ENCODE results near the gene GDF2.

GDF2 gene

GRCh38 chr10:47335906-47336305 lies 13.7 kb downstream of the GDF2 start:
- DNase-seq, result no peak

- no peak for DNase-seq
These were observed 14.3 kb downstream of the GDF2 start for GRCh38 chr10:47336387-47337134.

- DNase-seq, result no peak
These were observed 15.1 kb downstream of the GDF2 start for GRCh38 chr10:47337310-47337709.

- no peak for DNase-seq
These were observed 17.0 kb downstream of the GDF2 start for GRCh38 chr10:47339186-47339735.

- no peak for DNase-seq
These were observed 17.7 kb downstream of the GDF2 start for GRCh38 chr10:47339759-47340607.

- DNase-seq, result peak; percentile 57
These were observed 18.4 kb downstream of the GDF2 start for GRCh38 chr10:47340608-47341170.

- DNase-seq, result no peak
These were observed 23.0 kb downstream of the GDF2 start for GRCh38 chr10:47344996-47345870.

- no peak for DNase-seq
These were observed 24.5 kb downstream of the GDF2 start for GRCh38 chr10:47346581-47347302.

- DNase-seq, result no peak
These were observed 25.0 kb downstream of the GDF2 start for GRCh38 chr10:47347303-47347675.

GRCh38 chr10:47348138-47348651 lies 25.9 kb downstream of the GDF2 start, which contains the start of gene RBP3:
TSS of gene RBP3 (plus strand) at chr10:47348363. CDS start at chr10:47348485, 122 bp downstream.
- no peak for DNase-seq

GRCh38 chr10:47348661-47349470 lies 26.6 kb downstream of the GDF2 start:
- DNase-seq, result no peak

GRCh38 chr10:47349516-47349915 lies 27.3 kb downstream of the GDF2 start:
- no peak for DNase-seq

GRCh38 chr10:47349941-47350371 lies 27.7 kb downstream of the GDF2 start:
- DNase-seq, result no peak

- no peak for DNase-seq
These were observed 28.7 kb downstream of the GDF2 start for GRCh38 chr10:47350671-47351640.

GRCh38 chr10:47351899-47352815 lies 29.9 kb downstream of the GDF2 start:
- DNase-seq, result no peak

- DNase-seq, result no peak
These were observed 31.1 kb downstream of the GDF2 start for GRCh38 chr10:47353351-47353750.

- DNase-seq, result no peak
These were observed 31.9 kb downstream of the GDF2 start for GRCh38 chr10:47354165-47354564.

GRCh38 chr10:47354900-47355299 lies 32.6 kb downstream of the GDF2 start:
- DNase-seq, result no peak

All from femur (tissue), 1 donor.